DMS114 treated with DMSO at 0.1 percent for 48 hours (cell line): ENCODE data around the gene RPL39.
"Not testable (repeated sequence)": the region's sequence is repeated elsewhere in the genome, so short reads cannot be mapped to it uniquely, and the experiment has no call there.

Experiments used
- DNase-seq: peaks from one replicate; lab custom pipeline; 2025; ENCODE audit not compliant: unreplicated experiment; lab: John Stamatoyannopoulos, UW

The RPL39 gene

GRCh38 chrX:119791437-119792231, at the start of gene RPL39:
RPL39 (minus strand) TSS chrX:119791630; CDS start chrX:119791576, 54 bp downstream.
- DNase-seq, result peak; percentile 75

GRCh38 chrX:119833905-119834304, 42.5 kb upstream of the RPL39 start:
- no peak for DNase-seq

GRCh38 chrX:119828446-119828845, 37.0 kb upstream of the RPL39 start:
- DNase-seq, result no peak

GRCh38 chrX:119826399-119826959, 35.0 kb upstream of the RPL39 start:
- no peak for DNase-seq

- not testable (repeated sequence) for DNase-seq
These were observed 32.8 kb upstream of the RPL39 start for GRCh38 chrX:119824221-119824620.

GRCh38 chrX:119821703-119822102, 30.3 kb upstream of the RPL39 start:
- DNase-seq, result not testable (repeated sequence)

- no peak for DNase-seq
These were observed 25.8 kb upstream of the RPL39 start for GRCh38 chrX:119817130-119817690.

GRCh38 chrX:119816300-119816699, 24.9 kb upstream of the RPL39 start:
- no peak for DNase-seq

GRCh38 chrX:119809185-119809666, 17.8 kb upstream of the RPL39 start:
- DNase-seq, result no peak

- DNase-seq, result not testable (repeated sequence)
These were observed 17.0 kb upstream of the RPL39 start for GRCh38 chrX:119808461-119808860.

- no peak for DNase-seq
These were observed 11.1 kb upstream of the RPL39 start for GRCh38 chrX:119802546-119802945.

GRCh38 chrX:119801253-119802221, 10.1 kb upstream of the RPL39 start:
- no peak for DNase-seq

GRCh38 chrX:119790977-119791436, 423 bp downstream of the RPL39 start:
- peak; percentile 6 for DNase-seq

- no peak for DNase-seq
These were observed 6.5 kb downstream of the RPL39 start for GRCh38 chrX:119784747-119785446.

GRCh38 chrX:119783026-119783425, 8.4 kb downstream of the RPL39 start:
- DNase-seq, result no peak

GRCh38 chrX:119778829-119779228, 12.6 kb downstream of the RPL39 start:
- DNase-seq, result no peak

- DNase-seq, result no peak
These were observed 15.8 kb downstream of the RPL39 start for GRCh38 chrX:119775517-119776238.

- DNase-seq, result not testable (repeated sequence)
These were observed 22.0 kb downstream of the RPL39 start for GRCh38 chrX:119769388-119769787.

- DNase-seq, result not testable (repeated sequence)
These were observed 23.0 kb downstream of the RPL39 start for GRCh38 chrX:119768436-119768835.
